GM23248 (cell line): ENCODE results near the gene SIGLEC14.

Experiments used
- EZH2 ChIP-seq: fragments of 200-600 bp; sonication (generic); IDR thresholded peaks from 2 replicates; pipeline ENCODE4 v1.6.1; 2018; ENCODE audit warnings: antibody characterized with exemption, mild to moderate bottlenecking; ENCODE audit not compliant: insufficient read depth, poor library complexity, severe bottlenecking
- EZH2phosphoT487 ChIP-seq: fragments of 200-600 bp; sonication (generic); IDR thresholded peaks from 2 replicates; pipeline ENCODE4 v1.6.1; 2018; ENCODE audit warnings: antibody characterized with exemption, moderate library complexity, mild to moderate bottlenecking, low read depth; ENCODE audit not compliant: insufficient read depth

GRCh38 chr19:51615991-51616390 is 30.6 kb downstream of the SIGLEC14 start:
- TF ChIP-seq EZH2 (no peak), EZH2phosphoT487 (no peak)
